H9 (cell line): ENCODE results near the gene AATK. TPM values are rescaled to one million over a fixed set of nuclear protein-coding genes. Genes with fewer than 3 reads are reported as not detected.

Experiments
- DNase-seq: peaks from one replicate; pipeline ENCODE4 v3.0.0-alpha.2; 2017
- H2AFZ ChIP-seq: one replicate; pipeline ENCODE4 v1.6.1; 2013; ENCODE audit warnings: mild to moderate bottlenecking, low read length, control low read depth, moderate library complexity
- H2AK5ac ChIP-seq: 2 replicates; pipeline ENCODE4 v1.6.1; 2013; ENCODE audit warnings: low read length, control low read depth, mixed read lengths; ENCODE audit not compliant: insufficient read length
- H2BK120ac ChIP-seq: one replicate; pipeline ENCODE4 v1.6.1; 2013; ENCODE audit warnings: low read depth, mild to moderate bottlenecking, low read length, control low read depth, inconsistent platforms; ENCODE audit not compliant: poor library complexity, severe bottlenecking
- H2BK12ac ChIP-seq: 2 replicates; pipeline ENCODE4 v1.6.1; 2013; ENCODE audit warnings: low read length, control low read depth, mixed read lengths, low read depth; ENCODE audit not compliant: insufficient read length
- H2BK15ac ChIP-seq: 2 replicates; pipeline ENCODE4 v1.6.1; 2013; ENCODE audit warnings: low read depth, low read length, control low read depth
- H2BK20ac ChIP-seq: one replicate; pipeline ENCODE4 v1.6.1; 2013; ENCODE audit warnings: low read depth, mild to moderate bottlenecking, low read length, control low read depth, inconsistent platforms; ENCODE audit not compliant: poor library complexity, severe bottlenecking
- H2BK5ac ChIP-seq: 2 replicates; pipeline ENCODE4 v1.6.1; 2013; ENCODE audit warnings: low read length, control low read depth, mixed read lengths; ENCODE audit not compliant: insufficient read length
- H3K14ac ChIP-seq: 2 replicates; pipeline ENCODE4 v1.6.1; 2013; ENCODE audit warnings: low read length, control low read depth; ENCODE audit not compliant: insufficient read depth
- H3K18ac ChIP-seq: 2 replicates; pipeline ENCODE4 v1.6.1; 2013; ENCODE audit warnings: low read depth, mild to moderate bottlenecking, mixed read lengths, low read length, control low read depth; ENCODE audit not compliant: insufficient read length
- H3K23ac ChIP-seq: 2 replicates; pipeline ENCODE4 v1.6.1; 2013; ENCODE audit warnings: low read length, control low read depth, mixed read lengths, low read depth; ENCODE audit not compliant: insufficient read length
- H3K23me2 ChIP-seq: 2 replicates; pipeline ENCODE4 v1.6.1; 2013; ENCODE audit warnings: low read depth, mild to moderate bottlenecking, mixed read lengths, low read length, control low read depth; ENCODE audit not compliant: insufficient read length, poor library complexity, severe bottlenecking
- H3K27ac ChIP-seq: 2 replicates; pipeline ENCODE4 v1.5.1; 2013; ENCODE audit warnings: low read length, control low read depth, mixed read lengths, low read depth; ENCODE audit not compliant: insufficient read length
- H3K27me3 ChIP-seq: 2 replicates; pipeline ENCODE4 v1.6.1; 2013; ENCODE audit warnings: low read length, control low read depth, inconsistent platforms; ENCODE audit not compliant: insufficient read depth
- H3K4ac ChIP-seq: 2 replicates; pipeline ENCODE4 v1.6.1; 2013; ENCODE audit warnings: low read depth, mild to moderate bottlenecking, control low read depth, inconsistent platforms, low read length, moderate library complexity
- H3K4me1 ChIP-seq: 2 replicates; pipeline ENCODE4 v1.6.1; 2013; ENCODE audit warnings: low read length, control low read depth, inconsistent platforms; ENCODE audit not compliant: insufficient read depth
- H3K4me2 ChIP-seq: 2 replicates; pipeline ENCODE4 v1.6.1; 2013; ENCODE audit warnings: low read length, control low read depth, mixed read lengths; ENCODE audit not compliant: insufficient read length, insufficient read depth
- H3K56ac ChIP-seq: 2 replicates; pipeline ENCODE4 v1.6.1; 2013; ENCODE audit warnings: low read depth, mild to moderate bottlenecking, mixed read lengths, low read length, control low read depth; ENCODE audit not compliant: insufficient read length
- H3K79me1 ChIP-seq: 2 replicates; pipeline ENCODE4 v1.6.1; 2013; ENCODE audit warnings: low read depth, mild to moderate bottlenecking, moderate library complexity, low read length, control low read depth, inconsistent platforms; ENCODE audit not compliant: insufficient read depth, poor library complexity, severe bottlenecking
- H3K79me2 ChIP-seq: 2 replicates; pipeline ENCODE4 v1.6.1; 2013; ENCODE audit warnings: low read length, control low read depth, inconsistent platforms; ENCODE audit not compliant: insufficient read depth
- H3K9ac ChIP-seq: 2 replicates; pipeline ENCODE4 v1.6.1; 2013; ENCODE audit warnings: low read length, control low read depth, mixed read lengths; ENCODE audit not compliant: insufficient read length; ENCODE audit errors: extremely low read depth
- H3K9me3 ChIP-seq: one replicate; pipeline ENCODE4 v1.6.1; 2013; ENCODE audit warnings: low read depth, low read length, inconsistent platforms; ENCODE audit not compliant: control insufficient read depth
- H3T11ph ChIP-seq: one replicate; pipeline ENCODE4 v1.6.1; 2013; ENCODE audit warnings: mild to moderate bottlenecking, low read length, control low read depth, inconsistent platforms
- H4K20me1 ChIP-seq: one replicate; pipeline ENCODE4 v1.6.1; 2013; ENCODE audit not compliant: control insufficient read depth, insufficient read length, insufficient read depth
- H4K5ac ChIP-seq: 2 replicates; pipeline ENCODE4 v1.6.1; 2013; ENCODE audit warnings: low read depth, mild to moderate bottlenecking, mixed read lengths, low read length, control low read depth; ENCODE audit not compliant: insufficient read length
- H4K8ac ChIP-seq: replicated peaks from 2 replicates; pipeline ENCODE4 v1.6.1; 2013; ENCODE audit warnings: low read length, control low read depth, mixed read lengths, low read depth; ENCODE audit not compliant: insufficient read length
- H4K91ac ChIP-seq: 2 replicates; pipeline ENCODE4 v1.6.1; 2013; ENCODE audit warnings: low read depth, mild to moderate bottlenecking, moderate library complexity, mixed read lengths, low read length, control low read depth; ENCODE audit not compliant: insufficient read length
- H3K27ac Mint-ChIP-seq, 3 experiments: 2 replicates in 2 of 3; 3 replicates in 1 of 3; pipeline ENCODE4 v1.8.0; 2020 to 2021; ENCODE audit warnings: mixed read lengths in 3 of 3, mild to moderate bottlenecking in 1 of 3, moderate library complexity in 1 of 3
- H3K27me3 Mint-ChIP-seq: 2 replicates; pipeline ENCODE4 v1.8.0; 2021; ENCODE audit warnings: low read depth, mild to moderate bottlenecking, moderate library complexity, mixed read lengths
- H3K36me3 Mint-ChIP-seq, 3 experiments: 2 replicates in 2 of 3; 3 replicates in 1 of 3; pipeline ENCODE4 v1.8.0; 2020 to 2021; ENCODE audit warnings: low read depth in 3 of 3, mixed read lengths in 3 of 3; ENCODE audit not compliant: insufficient read depth in 1 of 3
- H3K4me1 Mint-ChIP-seq, 2 experiments: 2 replicates each; pipeline ENCODE4 v1.8.0; 2020; ENCODE audit warnings: mixed read lengths in 2 of 2
- H3K4me3 Mint-ChIP-seq, 2 experiments: 2 replicates in 1 of 2; 3 replicates in 1 of 2; pipeline ENCODE4 v1.8.0; 2020 to 2021; ENCODE audit warnings: mild to moderate bottlenecking in 2 of 2, mixed read lengths in 2 of 2, moderate library complexity in 1 of 2
- H3K9me3 Mint-ChIP-seq, 2 experiments: 2 replicates in 1 of 2; 3 replicates in 1 of 2; pipeline ENCODE4 v1.8.0; 2020; ENCODE audit warnings: mild to moderate bottlenecking in 2 of 2, mixed read lengths in 2 of 2, moderate library complexity in 1 of 2
- WGBS: extraction: QIAGEN DNeasy Blood & Tissue Kit; methylation state at CpG from one replicate; pipeline ENCODE4 v1.1.7; 2013; ENCODE audit warnings: missing lambda C conversion rate, low lambda C conversion rate, mixed read lengths; ENCODE audit not compliant: insufficient read length; ENCODE audit errors: extremely low coverage; 5-methylcytosine and 5-hydroxymethylcytosine counted together
- total RNA-seq: library from RNA; stranded (reverse); gene quantifications from 2 replicates; pipeline ENCODE4 v1.2.1, GENCODE V29; 2021
- TF ChIP-seq, protein P1 (sequence below): fragments of 200-600 bp; sonication (generic); conservative IDR thresholded peaks from 3 replicates; pipeline ENCODE4 v1.8.0; 2021; ENCODE audit warnings: antibody characterized with exemption, mild to moderate bottlenecking

Gene AATK
- total RNA-seq, 1 experiment from 2014 or later = 2.4 TPM

DNA sequence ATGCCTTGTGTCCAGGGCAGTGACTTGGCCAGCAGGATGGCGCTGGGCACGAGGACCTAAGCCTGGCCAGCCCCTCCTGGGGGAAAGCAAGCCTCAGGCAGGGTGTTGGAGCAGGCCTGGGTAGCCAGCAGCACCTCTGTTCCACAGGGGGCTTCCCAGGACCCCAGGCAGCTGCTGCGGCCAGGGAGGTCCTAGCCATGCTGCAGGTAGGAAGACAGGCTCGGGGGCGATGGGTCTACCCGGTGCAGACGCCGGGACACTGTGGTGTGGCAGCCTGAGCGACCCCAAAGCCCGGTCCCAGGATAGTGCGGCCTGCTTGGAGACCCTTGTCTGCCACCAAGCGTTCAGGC, 22.4 kb upstream of the AATK start:
- Histone ChIP-seq H3K56ac (no peak overlapping the region), H3K4ac (no peak overlapping the region), H2BK20ac (no peak overlapping the region), H2BK15ac (no peak overlapping the region), H3K23me2 (no peaks in the 10 kb centered on the region), H4K5ac (no peak overlapping the region), H2AFZ (no peak overlapping the region), H3K9ac (no peak overlapping the region), H3K23ac (no peak overlapping the region), H4K91ac (no peak overlapping the region), H3K4me2 (no peak overlapping the region), H3K27ac (no peak overlapping the region), H4K8ac (no peak overlapping the region), H3K14ac (no peak overlapping the region), H3K79me1 (no peaks in the 10 kb centered on the region), H4K20me1 (no peaks in the 10 kb centered on the region), H2AK5ac (no peak overlapping the region), H3T11ph (no peak overlapping the region), H3K27me3 (no peaks in the 10 kb centered on the region), H2BK5ac (no peak overlapping the region), H3K4me1 (no peaks in the 10 kb centered on the region), H3K79me2 (no peaks in the 10 kb centered on the region), H3K18ac (no peak overlapping the region), H2BK12ac (no peak overlapping the region), H2BK120ac (no peak overlapping the region), H3K9me3 (no peaks in the 10 kb centered on the region)
- H3K27me3 Mint-ChIP-seq = no peaks in the 10 kb centered on the region
- H3K9me3 Mint-ChIP-seq = no peaks in the 10 kb centered on the region
- TF ChIP-seq, protein P1, sequence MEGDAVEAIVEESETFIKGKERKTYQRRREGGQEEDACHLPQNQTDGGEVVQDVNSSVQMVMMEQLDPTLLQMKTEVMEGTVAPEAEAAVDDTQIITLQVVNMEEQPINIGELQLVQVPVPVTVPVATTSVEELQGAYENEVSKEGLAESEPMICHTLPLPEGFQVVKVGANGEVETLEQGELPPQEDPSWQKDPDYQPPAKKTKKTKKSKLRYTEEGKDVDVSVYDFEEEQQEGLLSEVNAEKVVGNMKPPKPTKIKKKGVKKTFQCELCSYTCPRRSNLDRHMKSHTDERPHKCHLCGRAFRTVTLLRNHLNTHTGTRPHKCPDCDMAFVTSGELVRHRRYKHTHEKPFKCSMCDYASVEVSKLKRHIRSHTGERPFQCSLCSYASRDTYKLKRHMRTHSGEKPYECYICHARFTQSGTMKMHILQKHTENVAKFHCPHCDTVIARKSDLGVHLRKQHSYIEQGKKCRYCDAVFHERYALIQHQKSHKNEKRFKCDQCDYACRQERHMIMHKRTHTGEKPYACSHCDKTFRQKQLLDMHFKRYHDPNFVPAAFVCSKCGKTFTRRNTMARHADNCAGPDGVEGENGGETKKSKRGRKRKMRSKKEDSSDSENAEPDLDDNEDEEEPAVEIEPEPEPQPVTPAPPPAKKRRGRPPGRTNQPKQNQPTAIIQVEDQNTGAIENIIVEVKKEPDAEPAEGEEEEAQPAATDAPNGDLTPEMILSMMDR = no peak
- H3K27ac Mint-ChIP-seq = no peak overlapping the region
- DNase-seq = no peak
- peaks cover 2 to 4% of the 10 kb centered on the region in 2 experiments; a peak in 1 of 4 replicates for H3K4me1 Mint-ChIP-seq
- no CpG with 5 or more reads among the region's 12 CpGs for WGBS
- peaks cover 0 to 6% (median 4%) of the 10 kb centered on the region in 3 experiments; a peak in 4 of 7 replicates for H3K36me3 Mint-ChIP-seq
- H3K4me3 Mint-ChIP-seq = no peak overlapping the region
